HCT116 (cell line): ENCODE results near the gene ACHE. TPM values are rescaled to one million over a fixed set of nuclear protein-coding genes. Genes with fewer than 3 reads are reported as not detected.

Experiments
- ATAC-seq: fragments of 200-7000 bp; cut with Tn5 transposase; 2 replicates; pipeline ENCODE4 v1.9.1; 2020; ENCODE audit warnings: mild to moderate bottlenecking, moderate library complexity
- BruUV-seq: library from RNA; stranded (reverse); fragments of 400-500 nt; replicated peaks from 2 replicates; lab custom pipeline; 2021; lab: Mats Ljungman, UMichigan
- CTCF ChIA-PET: fragments of 300-600 bp; sonication (Branson Sonifier 250); formaldehyde crosslinking; loops from one replicate; lab custom pipeline; 2021; ENCODE audit warnings: antibody characterized with exemption; lab: Charles Lee
- POLR2A ChIA-PET: fragments of 300-600, 350-600 bp; sonication (Branson Sonifier 250); formaldehyde crosslinking; loops from one replicate; lab custom pipeline; 2021; ENCODE audit warnings: antibody characterized with exemption; lab: Charles Lee
- RAD21 ChIA-PET, 2 experiments: fragments of 300-600 bp; sonication (Branson Sonifier 250); formaldehyde crosslinking; loops; one replicate each; lab custom pipeline; 2023; ENCODE audit warnings: low total read pairs in 2 of 2; ENCODE audit not compliant: uncharacterized antibody in 2 of 2, unreplicated experiment in 2 of 2, low non-redundant PET in 1 of 2; lab: Charles Lee
- DNase-seq: peaks from one replicate; pipeline ENCODE4 v3.0.0-alpha.2; 2010; ENCODE audit warnings: low read depth, low spot score
- H2AFZ ChIP-seq: fragments of 200-600 bp; shearing (Covaris generic), sonication (generic); 2 replicates; pipeline ENCODE4 v1.6.1; 2017; ENCODE audit warnings: low read depth, mixed run types, mixed read lengths, antibody characterized with exemption, low read length; ENCODE audit not compliant: poor library complexity, severe bottlenecking
- H3K27ac ChIP-seq: 2 replicates; pipeline ENCODE4 v1.5.1; 2012; ENCODE audit warnings: low read depth, low read length
- H3K27me3 ChIP-seq: fragments of 200-600 bp; sonication (generic); 2 replicates; pipeline ENCODE4 v1.6.1; 2016; ENCODE audit warnings: mixed run types, low read length, mixed read lengths; ENCODE audit not compliant: insufficient read depth
- H3K36me3 ChIP-seq, 2 experiments: fragments of 200-500 bp in 1 of 2; fragments of 200-600 bp in 1 of 2; sonication (Bioruptor generic) in 1 of 2; sonication (generic) in 1 of 2; 2 replicates each; pipeline versions ENCODE4 v1.5.1 to v1.6.1; 2014 to 2016; ENCODE audit warnings: low read length in 2 of 2, inconsistent platforms in 1 of 2, mixed read lengths in 1 of 2, mixed run types in 1 of 2; ENCODE audit not compliant: insufficient read depth in 2 of 2, control insufficient read depth in 1 of 2
- H3K4me1 ChIP-seq, 2 experiments: fragments of 200-600 bp in 1 of 2; sonication (generic) in 1 of 2; 2 replicates each; pipeline versions ENCODE4 v1.5.1 to v1.6.1; 2012 to 2017; ENCODE audit warnings: low read length in 2 of 2, inconsistent platforms in 1 of 2, mild to moderate bottlenecking in 1 of 2, mixed read lengths in 1 of 2, mixed run types in 1 of 2, moderate library complexity in 1 of 2; ENCODE audit not compliant: insufficient read depth in 2 of 2, control insufficient read depth in 1 of 2
- H3K4me2 ChIP-seq: fragments of 200-600 bp; sonication (generic); 2 replicates; pipeline ENCODE4 v1.6.1; 2017; ENCODE audit warnings: mixed run types, low read length, mixed read lengths
- H3K4me3 ChIP-seq, 2 experiments: fragments of 200-600 bp in 1 of 2; sonication (generic) in 1 of 2; replicated peaks in 1 of 2; 2 replicates each; pipeline ENCODE4 v1.5.1; 2011 to 2016; ENCODE audit warnings: low read length in 2 of 2, control low read depth in 1 of 2, low read depth in 1 of 2, mild to moderate bottlenecking in 1 of 2, mixed read lengths in 1 of 2, mixed run types in 1 of 2
- H3K79me2 ChIP-seq: fragments of 200-600 bp; sonication (generic); 2 replicates; pipeline ENCODE4 v1.6.1; 2017; ENCODE audit warnings: mild to moderate bottlenecking, mixed run types, low read length, moderate library complexity, mixed read lengths; ENCODE audit not compliant: insufficient read depth
- H3K9ac ChIP-seq: fragments of 200-600 bp; sonication (generic); 2 replicates; pipeline ENCODE4 v1.6.1; 2016; ENCODE audit warnings: low read length, mixed read lengths
- H3K9me2 ChIP-seq: fragments of 200-600 bp; sonication (generic), shearing (Covaris generic); 2 replicates; pipeline ENCODE4 v1.6.1; 2017; ENCODE audit warnings: mixed run types, mild to moderate bottlenecking, moderate library complexity; ENCODE audit not compliant: insufficient read depth
- H3K9me3 ChIP-seq, 2 experiments: fragments of 200-500 bp in 1 of 2; fragments of 200-600 bp in 1 of 2; sonication (Bioruptor generic) in 1 of 2; sonication (generic) in 1 of 2; 2 replicates each; pipeline ENCODE4 v1.6.1; 2014 to 2017; ENCODE audit warnings: low read length in 2 of 2, mixed read lengths in 2 of 2, inconsistent platforms in 1 of 2, low read depth in 1 of 2, mild to moderate bottlenecking in 1 of 2, mixed run types in 1 of 2, moderate library complexity in 1 of 2; ENCODE audit not compliant: control insufficient read depth in 1 of 2, insufficient read depth in 1 of 2
- H4K20me1 ChIP-seq: fragments of 200-600 bp; sonication (generic), shearing (Covaris generic); 2 replicates; pipeline ENCODE4 v1.6.1; 2017; ENCODE audit warnings: mixed run types, mild to moderate bottlenecking, moderate library complexity; ENCODE audit not compliant: insufficient read depth
- ATF3 ChIP-seq: IDR thresholded peaks from 2 replicates; pipeline ENCODE4 v1.6.1; 2012
- CBX3 ChIP-seq: IDR thresholded peaks from 2 replicates; pipeline ENCODE4 v1.6.1; 2012; ENCODE audit warnings: low read depth
- CEBPB ChIP-seq: IDR thresholded peaks from 2 replicates; pipeline ENCODE4 v1.6.1; 2012; ENCODE audit warnings: low read depth
- CTCF ChIP-seq, 3 experiments: fragments of 200-600 bp in 1 of 3; sonication (generic) in 1 of 3; IDR thresholded peaks in 2 of 3; conservative IDR thresholded peaks in 1 of 3; 2 replicates each; pipeline ENCODE4 v1.5.1; 2012 to 2017; ENCODE audit warnings: low read depth in 2 of 3, low read length in 2 of 3, antibody characterized with exemption in 1 of 3, borderline replicate concordance in 1 of 3, control low read depth in 1 of 3, mild to moderate bottlenecking in 1 of 3, mixed read lengths in 1 of 3, mixed run types in 1 of 3, moderate library complexity in 1 of 3; ENCODE audit not compliant: insufficient read depth in 1 of 3
- EGR1 ChIP-seq: IDR thresholded peaks from 2 replicates; pipeline ENCODE4 v1.6.1; 2012; ENCODE audit warnings: low read depth
- ELF1 ChIP-seq: IDR thresholded peaks from 2 replicates; pipeline ENCODE4 v1.6.1; 2012; ENCODE audit warnings: low read depth, borderline replicate concordance
- FOSL1 ChIP-seq: IDR thresholded peaks from 2 replicates; pipeline ENCODE4 v1.6.1; 2012; ENCODE audit warnings: low read depth
- JUND ChIP-seq: IDR thresholded peaks from 2 replicates; pipeline ENCODE4 v1.6.1; 2012
- MAX ChIP-seq: IDR thresholded peaks from 2 replicates; pipeline ENCODE4 v1.6.1; 2012
- POLR2A ChIP-seq: IDR thresholded peaks from 2 replicates; pipeline ENCODE4 v1.7.0; 2011; ENCODE audit warnings: borderline replicate concordance; ENCODE audit not compliant: insufficient read depth, insufficient read length; ENCODE audit errors: extremely low read depth
- POLR2AphosphoS5 ChIP-seq: IDR thresholded peaks from 2 replicates; pipeline ENCODE4 v1.6.1; 2011; ENCODE audit warnings: mild to moderate bottlenecking, low read depth, low read length, moderate library complexity
- RAD21 ChIP-seq: IDR thresholded peaks from 2 replicates; pipeline ENCODE4 v1.6.1; 2012; ENCODE audit warnings: low read depth, mild to moderate bottlenecking
- REST ChIP-seq: IDR thresholded peaks from 2 replicates; pipeline ENCODE4 v1.6.1; 2012; ENCODE audit warnings: low read depth
- SP1 ChIP-seq: IDR thresholded peaks from 2 replicates; pipeline ENCODE4 v1.6.1; 2012; ENCODE audit warnings: low read depth
- SRF ChIP-seq: IDR thresholded peaks from 2 replicates; pipeline ENCODE4 v1.6.1; 2012; ENCODE audit warnings: low read depth
- TCF7L2 ChIP-seq: IDR thresholded peaks from 2 replicates; pipeline ENCODE4 v1.7.0; 2011; ENCODE audit warnings: borderline replicate concordance, inconsistent platforms; ENCODE audit not compliant: insufficient read depth, insufficient read length; ENCODE audit errors: extremely low read depth
- YY1 ChIP-seq: IDR thresholded peaks from 2 replicates; pipeline ENCODE4 v1.6.1; 2011; ENCODE audit warnings: low read length, low read depth, moderate library complexity, mild to moderate bottlenecking; ENCODE audit not compliant: insufficient replicate concordance; ENCODE audit errors: extremely low read depth
- ZBTB33 ChIP-seq: IDR thresholded peaks from 2 replicates; pipeline ENCODE4 v1.6.1; 2011; ENCODE audit warnings: mild to moderate bottlenecking, low read length, moderate library complexity; ENCODE audit not compliant: insufficient replicate concordance; ENCODE audit errors: extremely low read depth
- ZFX ChIP-seq: fragments of 450-650 bp; IDR thresholded peaks from 2 replicates; pipeline ENCODE4 v1.6.1; 2017
- intact Hi-C: fragments of 100-400 bp; cut with micrococcal nuclease; formaldehyde crosslinking; loops from 2 replicates; pipeline ENCODE4 v1.10.0; 2022
- total RNA-seq: library from RNA; stranded (reverse); gene quantifications from one replicate; pipeline ENCODE4 v1.2.1, GENCODE V29; 2021; ENCODE audit not compliant: unreplicated experiment

Gene ACHE
- total RNA-seq, 1 experiment from 2014 or later, result 1.8 TPM

GRCh38 chr7:100865938-100866728 is 29.6 kb downstream of the ACHE start:
- Histone ChIP-seq H3K27me3 (no peaks in the 10 kb centered on the region), H3K27ac (peak overlapping the region; percentile 100), H3K4me3 (peak overlapping the region; percentile 90 to 95), H3K9me3 (no peaks in the 10 kb centered on the region), H3K4me1 (peaks cover 25 to 39% of the 10 kb centered on the region in 2 experiments), H4K20me1 (no peaks in the 10 kb centered on the region), H3K9me2 (no peaks in the 10 kb centered on the region), H2AFZ (no peak overlapping the region), H3K36me3 (peaks cover 2 to 7% of the 10 kb centered on the region in 2 experiments; a peak in 2 of 4 replicates), H3K9ac (peak overlapping the region; percentile 99), H3K4me2 (peak overlapping the region; percentile 89), H3K79me2 (peaks cover 35% of the 10 kb centered on the region)
- RAD21 ChIA-PET, result no interaction called here
- peak; percentile 55 for DNase-seq
- POLR2A ChIA-PET, result interaction anchor here (1.0 to 1.1 kb wide), 2 partner anchors 14 to 24 kb away, joined by 5 read pairs; partner anchors contain the start of genes SLC12A9 and UFSP1
- intact Hi-C loops, result no loop called here
- CTCF ChIA-PET, result no interaction called here
- BruUV-seq, result no TSS peak
- ATAC-seq, result peak; percentile 75
- no peak for TF ChIP-seq MAX
- no peak for TF ChIP-seq EGR1
- TF ChIP-seq CTCF (IDR thresholded peaks at IDR 0.05 in 2 of 3, conservative IDR thresholded peaks at IDR 0.05 in 1 of 3; ENCODE audit: borderline replicate concordance in 1 of 3, insufficient read depth in 1 of 3, low read depth in 2 of 3, low read length in 2 of 3), result 0 out of 6 replicates have a peak, but pooled peaks of 1 of the 3 experiments have one; percentile 2
- no peak for TF ChIP-seq REST
- peak; percentile 25 for TF ChIP-seq POLR2A
- no peak for TF ChIP-seq RAD21
- peak; percentile 59 for TF ChIP-seq POLR2AphosphoS5
- TF ChIP-seq CEBPB, result no peak
- TF ChIP-seq TCF7L2, result no peak
- TF ChIP-seq JUND, result no peak
- TF ChIP-seq SP1, result no peak
- TF ChIP-seq ELF1, result no peak
- TF ChIP-seq ATF3, result no peak
- peak; percentile 66 for TF ChIP-seq ZFX
- no peak for TF ChIP-seq CBX3
- TF ChIP-seq SRF, result no peak
- TF ChIP-seq ZBTB33, result peak; percentile 13
- TF ChIP-seq FOSL1, result no peak
- TF ChIP-seq YY1, result peak; percentile 57
